GM21723 (cell line): ENCODE data around the gene IFT81.
"Not testable (repeated sequence)": the region's sequence is repeated elsewhere in the genome, so short reads cannot be mapped to it uniquely, and the experiment has no call there.

Experiments used
- ATAC-seq: cut with Tn5 transposase; IDR thresholded peaks from one replicate; pipeline ENCODE4 v1.9.1; 2021; ENCODE audit warnings: mild to moderate bottlenecking, moderate library complexity; ENCODE audit not compliant: unreplicated experiment

Gene IFT81

GRCh38 chr12:110107369-110108281 is 16.5 kb upstream of the IFT81 start:
- no peak for ATAC-seq

GRCh38 chr12:110108309-110109036 is 15.7 kb upstream of the IFT81 start:
- ATAC-seq: no peak

GRCh38 chr12:110109037-110109836 is 14.9 kb upstream of the IFT81 start:
- no peak for ATAC-seq

- ATAC-seq: no peak
These were observed 14.2 kb upstream of the IFT81 start for GRCh38 chr12:110109837-110110535.

GRCh38 chr12:110111476-110112334 is 12.5 kb upstream of the IFT81 start:
- no peak for ATAC-seq

- no peak for ATAC-seq
These were observed 11.9 kb upstream of the IFT81 start for GRCh38 chr12:110112335-110112660.

- ATAC-seq: no peak
These were observed 9.6 kb upstream of the IFT81 start for GRCh38 chr12:110114528-110114937.

- no peak for ATAC-seq
These were observed 8.5 kb upstream of the IFT81 start for GRCh38 chr12:110115675-110116074.

- ATAC-seq: no peak
These were observed 7.5 kb upstream of the IFT81 start for GRCh38 chr12:110116623-110117022.

- not testable (repeated sequence) for ATAC-seq
These were observed 6.9 kb upstream of the IFT81 start for GRCh38 chr12:110117210-110117609.

- ATAC-seq: no peak
These were observed 6.0 kb upstream of the IFT81 start for GRCh38 chr12:110117956-110118685.

- no peak for ATAC-seq
These were observed 1.2 kb upstream of the IFT81 start for GRCh38 chr12:110122929-110123328.

- ATAC-seq: peak; percentile 64
These were observed 263 bp upstream of the IFT81 start for GRCh38 chr12:110123919-110124268.

- no peak for ATAC-seq
These were observed 2.4 kb downstream of the IFT81 start for GRCh38 chr12:110126557-110126956.

- no peak for ATAC-seq
These were observed 10.7 kb downstream of the IFT81 start for GRCh38 chr12:110134691-110135411.

GRCh38 chr12:110135806-110136205 is 11.6 kb downstream of the IFT81 start:
- ATAC-seq: no peak

- ATAC-seq: no peak
These were observed 13.6 kb downstream of the IFT81 start for GRCh38 chr12:110137786-110138185.

GRCh38 chr12:110141389-110141788 is 17.2 kb downstream of the IFT81 start:
- no peak for ATAC-seq

GRCh38 chr12:110146986-110147385 is 22.8 kb downstream of the IFT81 start:
- no peak for ATAC-seq
